Measurements from ENCODE around the gene GAL3ST1.

DNA sequence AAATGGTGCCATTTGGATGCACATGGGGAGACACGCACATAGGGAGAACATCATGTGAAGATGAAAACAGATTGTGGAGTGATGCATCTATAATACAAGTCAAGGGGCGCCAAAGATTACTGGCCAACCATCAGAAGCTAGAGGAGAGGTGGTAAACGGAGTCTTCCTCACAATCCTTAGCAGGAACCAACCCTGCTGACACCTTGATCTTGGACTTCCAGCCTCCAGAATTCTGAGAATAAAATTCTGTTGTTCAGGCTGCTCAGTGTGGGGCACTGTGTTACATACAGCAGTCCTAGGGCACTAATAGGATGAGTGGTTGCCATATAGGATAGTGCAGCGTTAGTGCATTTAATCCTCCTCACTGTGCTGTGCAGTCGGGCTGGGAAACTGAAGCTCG, 61.0 kb downstream of the GAL3ST1 start:
- no peak for TF ChIP-seq POLR2A (IDR thresholded peaks at IDR 0.05)
- no peak for TF ChIP-seq CTCF (IDR thresholded peaks at IDR 0.05)

All from ovary (tissue), 3 donors.